AG10803 (cell line): ENCODE measurements around the gene CFAP46.

Experiments
- DNase-seq: peaks from one replicate; pipeline ENCODE4 v3.0.0; 2010; ENCODE audit warnings: low read depth
- H3K4me3 ChIP-seq: 2 replicates; pipeline ENCODE4 v1.5.1; 2011; ENCODE audit warnings: mild to moderate bottlenecking, low read length, control low read depth
- CTCF ChIP-seq: conservative IDR thresholded peaks from 2 replicates; pipeline ENCODE4 v1.5.1; 2011; ENCODE audit warnings: mild to moderate bottlenecking, low read length, control low read depth, inconsistent platforms

The CFAP46 gene

GRCh38 chr10:132815168-132815857 lies 127.1 kb downstream of the CFAP46 start:
- no peak for DNase-seq
- H3K4me3 ChIP-seq: no peak overlapping the region
- TF ChIP-seq CTCF: no peak

DNA sequence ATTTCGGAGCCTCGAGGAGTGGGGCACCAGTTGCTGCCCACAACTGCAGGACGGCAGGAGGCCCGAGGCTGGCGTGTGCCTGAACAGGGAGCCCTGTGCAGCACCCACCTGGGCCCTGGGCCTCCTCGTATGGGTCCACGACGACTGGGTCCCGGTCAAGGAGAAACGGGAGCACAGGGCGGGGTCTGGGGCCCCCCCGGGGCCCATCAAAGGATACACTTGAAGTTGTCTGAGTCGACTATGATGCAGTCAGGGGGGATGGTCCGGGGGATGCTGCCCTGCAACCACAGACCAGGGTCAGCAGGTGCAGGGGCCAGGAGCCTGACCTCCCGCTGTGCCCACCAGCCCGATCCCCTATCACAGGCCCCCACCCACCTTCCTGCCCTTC lies 127.9 kb downstream of the CFAP46 start:
- no peak for TF ChIP-seq CTCF

GRCh38 chr10:132813560-132814468 lies 128.6 kb downstream of the CFAP46 start:
- no peak for DNase-seq
- no peak for TF ChIP-seq CTCF

More for the DNA sequence above, 127.9 kb downstream of the CFAP46 start:
- no peak overlapping the region for H3K4me3 ChIP-seq
- no peak for DNase-seq

DNA sequence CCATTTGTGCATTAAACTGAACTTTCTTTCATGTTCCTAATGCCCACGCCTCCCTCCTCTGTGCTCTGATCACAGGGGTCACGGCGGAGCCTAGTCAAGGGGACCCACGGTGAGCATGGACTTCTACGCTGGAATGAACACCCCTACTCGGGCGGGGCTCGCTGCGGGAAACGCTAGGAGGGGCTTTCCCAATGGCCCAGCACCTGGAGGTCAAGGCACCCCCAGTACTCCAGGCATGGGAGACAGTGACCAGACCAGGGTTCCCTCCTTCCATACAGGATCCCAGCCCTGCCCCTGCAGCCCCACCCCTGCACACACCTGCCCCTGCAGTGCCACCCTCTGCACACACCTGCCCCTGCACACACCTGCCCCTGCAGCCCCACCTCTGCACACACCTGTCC lies 129.4 kb downstream of the CFAP46 start:
- no peak overlapping the region for H3K4me3 ChIP-seq
- DNase-seq: no peak
- no peak for TF ChIP-seq CTCF

More at GRCh38 chr10:132813560-132814468, 128.6 kb downstream of the CFAP46 start:
- no peak overlapping the region for H3K4me3 ChIP-seq

DNA sequence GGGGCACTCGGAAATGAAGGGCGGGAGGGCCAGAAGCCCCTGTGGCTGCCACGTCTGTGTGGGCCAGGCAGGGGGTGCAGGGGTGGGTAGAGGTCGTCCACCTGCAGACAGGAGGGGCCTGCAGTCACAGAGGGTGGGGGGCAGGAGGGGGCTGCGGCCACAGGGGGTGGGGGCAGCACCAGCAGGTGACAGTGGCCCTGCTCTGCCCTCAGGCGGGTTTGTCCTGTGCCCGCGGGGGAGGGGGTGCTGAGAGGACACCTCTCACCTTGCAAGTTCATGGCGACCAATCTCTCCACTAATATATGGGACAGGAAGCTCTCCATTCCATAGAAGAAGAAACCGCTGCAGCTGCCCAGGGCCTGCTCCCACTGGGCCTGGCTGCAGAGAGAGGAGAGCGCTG lies 129.8 kb downstream of the CFAP46 start:
- no peak for TF ChIP-seq CTCF
- no peak overlapping the region for H3K4me3 ChIP-seq
- no peak for DNase-seq

- DNase-seq: no peak
- no peak for TF ChIP-seq CTCF
- H3K4me3 ChIP-seq: no peak overlapping the region
Observed at GRCh38 chr10:132811891-132812481, 130.4 kb downstream of the CFAP46 start.
